WERI-Rb-1 (cell line): Measurements from ENCODE around the gene PLCL1.

Source experiments
- DNase-seq: peaks from one replicate; pipeline ENCODE4 v3.0.0-alpha.2; 2020
- H3K27ac ChIP-seq: fragments of 250-450 bp; sonication (Bioruptor Pico); 2 replicates; pipeline ENCODE4 v1.5.1; 2020; ENCODE audit warnings: mild to moderate bottlenecking, moderate library complexity
- H3K27me3 ChIP-seq: fragments of 250-450 bp; sonication (Bioruptor Pico); 2 replicates; pipeline ENCODE4 v1.5.1; 2021; ENCODE audit warnings: mild to moderate bottlenecking, low read depth, moderate library complexity; ENCODE audit not compliant: insufficient read depth, severe bottlenecking
- H3K36me3 ChIP-seq: fragments of 250-450 bp; sonication (Bioruptor Pico); 2 replicates; pipeline ENCODE4 v1.5.1; 2020; ENCODE audit warnings: mild to moderate bottlenecking, moderate library complexity
- H3K4me3 ChIP-seq: 2 replicates; pipeline ENCODE4 v1.5.1; 2011; ENCODE audit warnings: low read depth, mild to moderate bottlenecking, control low read depth, low read length
- H3K9me3 ChIP-seq: fragments of 250-450 bp; sonication (Bioruptor Pico); 2 replicates; pipeline ENCODE4 v1.5.1; 2021; ENCODE audit warnings: mild to moderate bottlenecking, moderate library complexity; ENCODE audit not compliant: severe bottlenecking
- TF ChIP-seq, protein P1 (sequence below): IDR thresholded peaks from 2 replicates; pipeline ENCODE4 v1.5.1; 2011; ENCODE audit warnings: low read depth, mild to moderate bottlenecking, control low read depth, inconsistent platforms, low read length

PLCL1 gene

GRCh38 chr2:197862246-197862955 is 58.0 kb downstream of the PLCL1 start:
- Histone ChIP-seq H3K4me3 (no peak overlapping the region), H3K36me3 (no peaks in the 10 kb centered on the region), H3K27ac (no peak overlapping the region), H3K9me3 (no peaks in the 10 kb centered on the region), H3K27me3 (no peaks in the 10 kb centered on the region)
- no peak for DNase-seq
- TF ChIP-seq, protein P1, sequence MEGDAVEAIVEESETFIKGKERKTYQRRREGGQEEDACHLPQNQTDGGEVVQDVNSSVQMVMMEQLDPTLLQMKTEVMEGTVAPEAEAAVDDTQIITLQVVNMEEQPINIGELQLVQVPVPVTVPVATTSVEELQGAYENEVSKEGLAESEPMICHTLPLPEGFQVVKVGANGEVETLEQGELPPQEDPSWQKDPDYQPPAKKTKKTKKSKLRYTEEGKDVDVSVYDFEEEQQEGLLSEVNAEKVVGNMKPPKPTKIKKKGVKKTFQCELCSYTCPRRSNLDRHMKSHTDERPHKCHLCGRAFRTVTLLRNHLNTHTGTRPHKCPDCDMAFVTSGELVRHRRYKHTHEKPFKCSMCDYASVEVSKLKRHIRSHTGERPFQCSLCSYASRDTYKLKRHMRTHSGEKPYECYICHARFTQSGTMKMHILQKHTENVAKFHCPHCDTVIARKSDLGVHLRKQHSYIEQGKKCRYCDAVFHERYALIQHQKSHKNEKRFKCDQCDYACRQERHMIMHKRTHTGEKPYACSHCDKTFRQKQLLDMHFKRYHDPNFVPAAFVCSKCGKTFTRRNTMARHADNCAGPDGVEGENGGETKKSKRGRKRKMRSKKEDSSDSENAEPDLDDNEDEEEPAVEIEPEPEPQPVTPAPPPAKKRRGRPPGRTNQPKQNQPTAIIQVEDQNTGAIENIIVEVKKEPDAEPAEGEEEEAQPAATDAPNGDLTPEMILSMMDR: no peak

DNA sequence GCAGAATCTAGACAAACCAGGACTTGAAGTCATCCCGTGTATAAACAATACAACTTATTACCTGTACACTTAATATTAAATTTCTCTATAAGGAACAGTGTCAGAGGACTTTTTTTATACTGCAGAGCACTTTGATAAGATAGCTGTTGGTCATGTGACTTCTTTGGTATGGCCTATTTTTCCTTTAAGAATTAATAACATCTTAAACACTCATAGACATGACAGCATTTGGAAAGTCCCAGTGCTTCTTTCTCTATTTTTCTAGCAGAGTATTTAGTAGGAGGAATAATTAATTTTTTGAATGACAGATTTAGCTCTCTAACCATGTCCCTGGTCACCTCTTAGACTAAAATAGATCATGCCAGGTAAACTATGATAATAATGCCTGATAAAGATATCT is 59.4 kb downstream of the PLCL1 start:
- TF ChIP-seq, protein P1: no peak
- Histone ChIP-seq H3K4me3 (no peak overlapping the region), H3K36me3 (no peaks in the 10 kb centered on the region), H3K9me3 (no peaks in the 10 kb centered on the region), H3K27ac (no peak overlapping the region), H3K27me3 (no peaks in the 10 kb centered on the region)
- no peak for DNase-seq

GRCh38 chr2:197866455-197866854 is 62.1 kb downstream of the PLCL1 start:
- no peak for DNase-seq
- TF ChIP-seq, protein P1: no peak
- Histone ChIP-seq H3K27ac (no peak overlapping the region), H3K4me3 (no peak overlapping the region), H3K27me3 (no peaks in the 10 kb centered on the region), H3K9me3 (no peaks in the 10 kb centered on the region), H3K36me3 (no peaks in the 10 kb centered on the region)

GRCh38 chr2:197867033-197867432 is 62.6 kb downstream of the PLCL1 start:
- Histone ChIP-seq H3K27ac (no peak overlapping the region), H3K36me3 (no peaks in the 10 kb centered on the region), H3K4me3 (no peak overlapping the region), H3K9me3 (no peaks in the 10 kb centered on the region), H3K27me3 (no peaks in the 10 kb centered on the region)
- TF ChIP-seq, protein P1: no peak
- no peak for DNase-seq

- Histone ChIP-seq H3K4me3 (no peak overlapping the region), H3K27me3 (no peaks in the 10 kb centered on the region), H3K36me3 (no peaks in the 10 kb centered on the region), H3K9me3 (no peaks in the 10 kb centered on the region), H3K27ac (no peak overlapping the region)
- no peak for DNase-seq
- TF ChIP-seq, protein P1: no peak
These were observed 63.2 kb downstream of the PLCL1 start for GRCh38 chr2:197867624-197868023.

GRCh38 chr2:197868206-197868605 is 63.8 kb downstream of the PLCL1 start:
- Histone ChIP-seq H3K4me3 (no peak overlapping the region), H3K36me3 (no peaks in the 10 kb centered on the region), H3K27ac (no peak overlapping the region), H3K9me3 (no peaks in the 10 kb centered on the region), H3K27me3 (no peaks in the 10 kb centered on the region)
- DNase-seq: no peak
- TF ChIP-seq, protein P1: no peak
